K562 treated with DMSO at 1 percent for 48 hours (cell line): ENCODE measurements around the gene DMBX1. TPM values are rescaled to one million over a fixed set of nuclear protein-coding genes. Genes with fewer than 3 reads are reported as not detected.

ENCODE experiments used
- total RNA-seq: library from RNA; unstranded; fragments of 300-600 nt; gene quantifications from 2 replicates; pipeline ENCODE4 v1.2.3, GENCODE V29; 2022; ENCODE audit warnings: low replicate concordance; ENCODE audit errors: extremely low read depth

The DMBX1 gene
- not detected in 2 replicates for total RNA-seq

DNA sequence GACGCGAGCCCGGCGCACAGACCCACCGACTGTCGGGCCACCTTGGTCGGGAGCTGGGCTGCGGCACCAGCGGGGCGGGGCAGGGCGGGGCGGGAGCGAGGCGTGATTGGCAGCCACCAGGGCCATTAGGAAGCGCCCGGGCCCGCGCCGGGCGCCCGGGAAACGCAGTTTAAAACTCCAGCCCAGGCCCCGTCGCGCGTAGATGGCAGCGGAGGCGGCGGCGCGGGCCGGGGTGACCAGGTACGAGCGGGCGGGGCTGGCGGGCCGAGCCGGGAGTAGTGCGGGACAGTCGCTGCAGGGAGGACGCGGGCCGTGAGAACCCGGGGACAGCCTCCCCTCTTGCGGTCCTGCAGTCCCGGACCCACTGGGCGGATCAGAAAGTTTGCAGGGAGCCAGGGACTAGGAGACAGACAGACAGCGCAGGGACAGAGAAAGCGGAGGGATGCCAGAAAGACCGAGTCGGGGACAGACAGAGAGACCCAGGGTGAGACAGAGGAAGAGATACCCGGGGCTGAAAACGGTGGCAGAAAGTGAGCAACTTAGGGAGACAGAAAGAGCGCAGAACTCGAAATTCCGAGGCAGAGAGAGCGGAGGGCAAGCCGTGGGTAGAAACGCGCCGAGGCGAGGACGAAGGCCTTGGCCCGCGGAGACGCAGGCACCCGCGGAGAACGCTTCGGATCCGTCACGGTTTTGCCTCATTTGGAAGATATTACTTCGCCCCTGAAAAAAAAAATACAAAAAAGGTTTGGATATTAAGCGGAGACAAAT lies at the start of gene DMBX1:
DMBX1 (plus strand) TSS at position 199 of the 768 bp plus-strand sequence. CDS start 17,175 bp downstream, outside the sequence.

Other genes starting within 250 kb of the DMBX1 start
- not detected in 2 replicates for gene RAD54L, start 242.1 kb upstream of the DMBX1 start, total RNA-seq
- 133 TPM in 1 of 2 replicates, not detected in the other for gene LRRC41, start 186.2 kb upstream of the DMBX1 start, total RNA-seq
- gene UQCRH, start 186.1 kb upstream of the DMBX1 start, total RNA-seq: 2,170 TPM in 1 of 2 replicates, not detected in the other
- not detected in 2 replicates for gene NSUN4, start 149.0 kb upstream of the DMBX1 start, total RNA-seq
- not detected in 2 replicates for gene FAAH, start 95.5 kb upstream of the DMBX1 start, total RNA-seq
- gene KNCN, start 61.8 kb downstream of the DMBX1 start, total RNA-seq: not detected in 2 replicates
- not detected in 2 replicates for gene MKNK1, start 114.4 kb downstream of the DMBX1 start, total RNA-seq
- gene MOB3C, start 127.0 kb downstream of the DMBX1 start, total RNA-seq: not detected in 2 replicates
- gene ATPAF1, start 178.5 kb downstream of the DMBX1 start, total RNA-seq: not detected in 2 replicates
- not detected in 2 replicates for gene TEX38, start 182.0 kb downstream of the DMBX1 start, total RNA-seq
- gene EFCAB14, start 229.3 kb downstream of the DMBX1 start, total RNA-seq: not detected in 2 replicates